Heart left ventricle (tissue), 16 donors: Measurements from ENCODE around the gene NGEF. TPM values are rescaled to one million over a fixed set of nuclear protein-coding genes. Genes with fewer than 3 reads are reported as not detected.

Source experiments
- ATAC-seq, 4 donors: fragments of 200-7000 bp; cut with Tn5 transposase; one replicate each; pipeline ENCODE4 v1.9.1; 2020 to 2022; ENCODE audit warnings: moderate library complexity in 4 of 4, mild to moderate bottlenecking in 3 of 4, moderate number of reproducible peaks in 1 of 4
- DNase-seq, 5 donors: peaks; one replicate each; pipeline ENCODE4 v3.0.0-alpha.2; 2020
- H3K27ac ChIP-seq, 12 donors: fragments of 200-600 bp; sonication (generic) in 4 of 12; one replicate each; pipeline versions ENCODE4 v1.5.0 to v1.8.0; 2016 to 2022; ENCODE audit warnings: mild to moderate bottlenecking in 2 of 12
- H3K27me3 ChIP-seq, 9 donors: fragments of 200-600 bp; sonication (generic) in 2 of 9; one replicate each; pipeline versions ENCODE4 v1.5.1 to v1.8.0; 2016 to 2022; ENCODE audit warnings: mild to moderate bottlenecking in 3 of 9
- H3K36me3 ChIP-seq, 9 donors: fragments of 200-600 bp; sonication (generic) in 2 of 9; one replicate each; pipeline versions ENCODE4 v1.5.0 to v1.8.0; 2018 to 2022; ENCODE audit warnings: mild to moderate bottlenecking in 2 of 9
- H3K4me1 ChIP-seq, 12 donors: fragments of 200-600 bp; sonication (generic) in 4 of 12; one replicate each; pipeline versions ENCODE4 v1.5.0 to v1.8.0; 2016 to 2022; ENCODE audit warnings: mild to moderate bottlenecking in 3 of 12
- H3K4me3 ChIP-seq, 12 donors: fragments of 200-600 bp; sonication (generic) in 4 of 12; one replicate each; pipeline versions ENCODE4 v1.5.0 to v1.8.0; 2017 to 2022; ENCODE audit warnings: mild to moderate bottlenecking in 9 of 12, moderate library complexity in 4 of 12
- H3K9me3 ChIP-seq, 12 donors: fragments of 200-600 bp; sonication (generic) in 4 of 12; one replicate each; pipeline versions ENCODE4 v1.5.0 to v1.8.0; 2016 to 2022; ENCODE audit warnings: mild to moderate bottlenecking in 1 of 12
- CTCF ChIP-seq, 12 donors: fragments of 200-600 bp; sonication (generic) in 4 of 12; IDR thresholded peaks; one replicate each; pipeline versions ENCODE4 v1.5.0 to v1.8.0; 2018 to 2022; ENCODE audit warnings: antibody characterized with exemption in 12 of 12, mild to moderate bottlenecking in 5 of 12
- POLR2A ChIP-seq, 2 donors: fragments of 450-650 bp; IDR thresholded peaks; one replicate each; pipeline ENCODE4 v1.6.1; 2017; ENCODE audit warnings: antibody characterized with exemption in 2 of 2, mild to moderate bottlenecking in 2 of 2, moderate library complexity in 2 of 2
- WGBS, 4 donors: extraction: QIAGEN DNeasy Blood & Tissue Kit in 2 of 4; methylation state at CpG; one replicate each; pipeline versions ENCODE4 v1.1.5 to v1.1.7; 2013 to 2018; 5-methylcytosine and 5-hydroxymethylcytosine counted together
- intact Hi-C, 10 donors: fragments of 100-400 bp; cut with DNase I; formaldehyde crosslinking; loops; one replicate each; pipeline versions ENCODE4 v1.11.1 to v1.14.2; 2022
- polyA plus RNA-seq, 2 donors: library from polyadenylated mRNA; stranded (reverse); fragments of 200-250 nt; gene quantifications; one replicate each; pipeline ENCODE4 v1.2.3, GENCODE V29; 2013
- total RNA-seq, 9 donors: library from RNA; depleted of rRNA in 2 of 9; stranded (reverse); fragments of >200 nt in 2 of 9; fragmentation: NEBNext Ultra II Directional in 3 of 9; extraction: Animal tissue kit (Norgen Biotek cat#: 25700) in 3 of 9; gene quantifications; one replicate each; pipeline versions ENCODE4 v1.1.0 to v1.2.4, GENCODE V29; 2016 to 2023
- donor health status: ischemic (EF 13 %, LVEDD 7.1; RV severe dilation, severe dysfunction).
- donor health status: healthy with polysubstance abuse.
- donor health status: DM: no; HTN: yes; CAD: no.
- donor health status: DM: no; HTN: no; CAD: no.
- donor health status: ischemic (EF 25% LVEDD 6.9; RV normal size, moderate dysfunction).
- donor health status: ischemic (EF 25% LVEDD 5.7; RV mildly dilated, moderate dysfunction).
- donor health status: healthy.
- donor health status: DM: yes; HTN: yes; CAD: no.
- donor health status: ischemic (EF 35%, LVEDD 5.7; RV mildly dilated, moderate dysfunction).
- donor health status: nonischemic (EF 11% LVEDD 7.7; RV severe dilation, severe dysfunction).
- donor health status: DM: yes; HTN: yes; CAD: no.
- donor health status: PGD.
- donor health status: ischemic (EF 29% LVEDD 5.4; RV normal size, mild dysfunction).
- donor health status: nonischemic (EF 23%, LVEDD 6.1; RV moderate dilation, normal function).

Gene NGEF
- total and polyA plus RNA-seq, 11 donors: 0.15 to 0.62 (median 0.42) TPM; not detected in 4

DNA sequence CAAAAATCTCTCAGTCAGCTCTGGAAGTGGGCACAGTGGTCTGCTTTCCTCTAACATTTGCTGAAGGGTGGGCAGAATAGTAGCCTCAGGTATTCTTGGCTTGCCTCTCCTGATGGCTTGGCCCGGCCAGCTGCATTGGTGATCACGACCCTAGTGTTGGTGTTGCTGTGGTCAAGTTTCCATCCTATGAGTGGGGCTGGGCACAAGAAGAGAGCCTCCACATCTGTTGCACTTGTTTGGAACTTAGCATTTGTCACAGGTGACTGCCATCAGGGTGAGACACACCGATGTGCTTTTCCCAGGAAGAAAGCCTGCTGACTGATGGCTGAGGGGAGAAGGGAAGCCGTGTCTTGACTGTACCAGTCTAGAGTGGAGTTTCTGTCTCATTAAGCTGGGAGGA is 176.1 kb downstream of the NGEF start:
- no peak overlapping the region for H3K27ac ChIP-seq
- no peaks in the 10 kb centered on the region for H3K9me3 ChIP-seq
- WGBS, 4 donors: 90 to 96% (median 92%) methylated on average over 4 of the region's 4 CpGs
- peaks cover 0 to 43% (median 27%) of the 10 kb centered on the region in 12 donors for H3K4me1 ChIP-seq
- TF ChIP-seq CTCF (IDR thresholded peaks at IDR 0.05) (no peak), POLR2A (IDR thresholded peaks at IDR 0.05) (no peak)
- peaks cover 0 to 91% (median 77%) of the 10 kb centered on the region in 9 donors for H3K36me3 ChIP-seq
- no peak for DNase-seq
- intact Hi-C loops: loop anchor here in 1 of 10 donors (10.0 kb wide), 1 partner anchor 232 kb away; no protein-coding TSS in a partner anchor
- no peak overlapping the region for H3K4me3 ChIP-seq
- no peak for ATAC-seq
- H3K27me3 ChIP-seq: no peaks in the 10 kb centered on the region

DNA sequence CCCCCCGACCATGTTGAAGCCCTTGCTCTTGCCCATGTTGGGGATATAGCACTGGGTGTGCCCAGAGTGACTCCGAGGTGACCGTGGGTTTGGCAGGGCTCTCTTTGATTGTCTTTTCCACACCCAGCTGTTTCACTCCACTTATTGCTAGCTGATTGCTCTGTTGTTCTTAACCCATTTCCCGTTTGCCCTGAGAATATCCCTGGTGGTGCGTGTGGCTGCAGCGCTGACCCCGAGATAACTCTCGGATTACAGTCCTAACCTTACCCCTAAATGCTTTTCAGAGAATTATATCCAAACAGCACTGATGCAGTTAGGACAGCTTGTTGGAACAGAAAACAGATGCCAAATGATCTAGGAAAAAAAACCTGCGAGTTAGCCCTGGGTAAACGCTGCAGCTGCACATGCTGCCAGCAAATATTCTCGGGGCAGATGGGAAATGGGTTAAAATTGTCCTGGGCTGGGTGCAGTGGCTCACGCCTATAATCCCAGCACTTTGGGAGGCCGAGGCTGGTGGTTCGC is 177.3 kb downstream of the NGEF start:
- Histone ChIP-seq H3K4me1 (peaks cover 0 to 43% (median 27%) of the 10 kb centered on the region in 12 donors), H3K9me3 (no peaks in the 10 kb centered on the region), H3K27me3 (no peaks in the 10 kb centered on the region), H3K36me3 (peaks cover 0 to 91% (median 75%) of the 10 kb centered on the region in 9 donors), H3K27ac (peak overlapping the region in 1 of 12 donors; percentile 30), H3K4me3 (no peak overlapping the region)
- DNase-seq (peak in 1 of 5 donors; percentile 31), ATAC-seq (peak; percentile 63 to 78 (median 66))
- intact Hi-C loops: loop anchor here in 1 of 10 donors (10.0 kb wide), 1 partner anchor 231 kb away; no protein-coding TSS in a partner anchor
- WGBS, 4 donors: 41 to 53% (median 47%) methylated on average over 14 of the region's 14 CpGs
- TF ChIP-seq POLR2A (IDR thresholded peaks at IDR 0.05): no peak
- TF ChIP-seq CTCF (IDR thresholded peaks at IDR 0.05): no peak

- ATAC-seq (peak; percentile 41 to 64 (median 56)), DNase-seq (no peak)
- H3K4me3 ChIP-seq: no peak overlapping the region
- 67 to 86% (median 78%) methylated on average over 1 of the region's 1 CpG for WGBS, 4 donors
- H3K4me1 ChIP-seq: peaks cover 0 to 30% (median 17%) of the 10 kb centered on the region in 12 donors
- H3K27ac ChIP-seq: no peak overlapping the region
- TF ChIP-seq POLR2A (IDR thresholded peaks at IDR 0.05) (no peak), CTCF (IDR thresholded peaks at IDR 0.05) (no peak)
- intact Hi-C loops: loop anchor here in 1 of 10 donors (10.0 kb wide), 1 partner anchor 229 kb away; no protein-coding TSS in a partner anchor
- no peaks in the 10 kb centered on the region for H3K9me3 ChIP-seq
- H3K27me3 ChIP-seq: no peaks in the 10 kb centered on the region
- H3K36me3 ChIP-seq: peaks cover 0 to 91% (median 71%) of the 10 kb centered on the region in 9 donors
These were observed 179.2 kb downstream of the NGEF start for GRCh38 chr2:232833830-232834229.

DNA sequence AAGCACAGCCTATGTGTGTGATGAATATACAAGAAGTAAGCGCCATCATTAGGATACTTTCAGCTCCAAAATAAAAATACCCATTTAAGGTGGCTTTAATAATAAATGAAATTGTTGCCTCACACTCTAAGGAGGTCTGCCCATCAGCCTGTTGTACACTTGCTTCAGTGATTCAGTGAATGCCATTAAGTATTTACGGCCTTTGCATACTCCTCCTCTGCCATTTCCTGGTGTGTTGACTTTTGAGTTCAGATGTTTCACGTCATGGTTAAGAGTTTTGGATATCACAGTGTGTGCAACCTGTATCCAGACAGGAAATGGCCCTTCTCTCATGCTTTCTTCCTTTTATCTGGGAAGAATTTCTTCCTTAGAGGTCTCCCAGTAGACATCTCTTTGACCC is 181.6 kb downstream of the NGEF start:
- Histone ChIP-seq H3K36me3 (peaks cover 0 to 94% (median 70%) of the 10 kb centered on the region in 9 donors), H3K27me3 (no peaks in the 10 kb centered on the region), H3K9me3 (no peaks in the 10 kb centered on the region), H3K4me3 (no peak overlapping the region), H3K27ac (no peak overlapping the region), H3K4me1 (peaks cover 0 to 21% (median 3%) of the 10 kb centered on the region in 12 donors)
- WGBS, 4 donors: 88 to 89% (median 89%) methylated on average over 3 of the region's 3 CpGs
- ATAC-seq (no peak), DNase-seq (no peak)
- TF ChIP-seq POLR2A (IDR thresholded peaks at IDR 0.05) (no peak), CTCF (IDR thresholded peaks at IDR 0.05) (no peak)
- intact Hi-C loops: loop anchor here in 1 of 10 donors (10.0 kb wide), 1 partner anchor 227 kb away; no protein-coding TSS in a partner anchor
